Stimulated activated CD8-positive, alpha-beta memory T cell treated with anti-CD3 and anti-CD28 coated beads, Interleukin-7, amount 100 ng/mL, for 4 hours (primary cell): ENCODE results near the gene TSC2.
"Not testable (repeated sequence)": the region's sequence is repeated elsewhere in the genome, so short reads cannot be mapped to it uniquely, and the experiment has no call there.

Experiments used
- DNase-seq, 2 donors: peaks; one replicate each; pipeline ENCODE4 v3.0.0-alpha.2; 2020; ENCODE audit warnings: low read depth in 2 of 2

Gene TSC2

GRCh38 chr16:2105291-2105690 is 57.5 kb downstream of the TSC2 start:
- DNase-seq: not testable (repeated sequence)

GRCh38 chr16:2105769-2106168 is 58.0 kb downstream of the TSC2 start:
- DNase-seq: not testable (repeated sequence)

GRCh38 chr16:2106211-2106610 is 58.4 kb downstream of the TSC2 start:
- DNase-seq: not testable (repeated sequence)

- DNase-seq: not testable (repeated sequence)
These were observed 59.5 kb downstream of the TSC2 start for GRCh38 chr16:2107121-2107790.

- not testable (repeated sequence) for DNase-seq
These were observed 60.0 kb downstream of the TSC2 start for GRCh38 chr16:2107791-2108125.

- not testable (repeated sequence) for DNase-seq
These were observed 60.9 kb downstream of the TSC2 start for GRCh38 chr16:2108446-2109270.

GRCh38 chr16:2109271-2109580 is 61.4 kb downstream of the TSC2 start:
- not testable (repeated sequence) for DNase-seq

GRCh38 chr16:2109872-2110271 is 62.1 kb downstream of the TSC2 start:
- not testable (repeated sequence) for DNase-seq

- DNase-seq: not testable (repeated sequence)
These were observed 62.7 kb downstream of the TSC2 start for GRCh38 chr16:2110332-2111008.

GRCh38 chr16:2111009-2111353 is 63.2 kb downstream of the TSC2 start:
- not testable (repeated sequence) for DNase-seq

GRCh38 chr16:2111412-2112335 is 63.9 kb downstream of the TSC2 start:
- DNase-seq: not testable (repeated sequence)

GRCh38 chr16:2112539-2113106 is 64.8 kb downstream of the TSC2 start:
- not testable (repeated sequence) for DNase-seq

GRCh38 chr16:2114225-2114624 is 66.4 kb downstream of the TSC2 start:
- DNase-seq: not testable (repeated sequence)

GRCh38 chr16:2114885-2115590 is 67.3 kb downstream of the TSC2 start:
- DNase-seq: not testable (repeated sequence)

GRCh38 chr16:2115591-2115973 is 67.8 kb downstream of the TSC2 start:
- DNase-seq: no peak

- not testable (repeated sequence) for DNase-seq
These were observed 68.6 kb downstream of the TSC2 start for GRCh38 chr16:2116428-2116827.

- not testable (repeated sequence) for DNase-seq
These were observed 69.6 kb downstream of the TSC2 start for GRCh38 chr16:2117341-2117740.

GRCh38 chr16:2117960-2118722 is 70.4 kb downstream of the TSC2 start:
- not testable (repeated sequence) for DNase-seq

GRCh38 chr16:2121325-2121724 is 73.5 kb downstream of the TSC2 start:
- not testable (repeated sequence) for DNase-seq

- no peak for DNase-seq
These were observed 74.1 kb downstream of the TSC2 start for GRCh38 chr16:2121853-2122252.
